ENCODE data around the gene CNTNAP2.

CNTNAP2 gene

GRCh38 chr7:146443102-146443501, 326.5 kb downstream of the CNTNAP2 start:
- DNase-seq = no peak

- no peak for DNase-seq
These were observed 333.0 kb downstream of the CNTNAP2 start for GRCh38 chr7:146449625-146450024.

GRCh38 chr7:146455091-146455655, 338.6 kb downstream of the CNTNAP2 start:
- no peak for DNase-seq

GRCh38 chr7:146479040-146479439, 362.4 kb downstream of the CNTNAP2 start:
- DNase-seq = no peak

- DNase-seq = no peak
These were observed 369.9 kb downstream of the CNTNAP2 start for GRCh38 chr7:146486519-146486918.

- no peak for DNase-seq
These were observed 375.4 kb downstream of the CNTNAP2 start for GRCh38 chr7:146492017-146492416.

- no peak for DNase-seq
These were observed 378.5 kb downstream of the CNTNAP2 start for GRCh38 chr7:146494952-146495596.

- no peak for DNase-seq
These were observed 380.1 kb downstream of the CNTNAP2 start for GRCh38 chr7:146496657-146497056.

GRCh38 chr7:146499970-146500369, 383.4 kb downstream of the CNTNAP2 start:
- no peak for DNase-seq

GRCh38 chr7:146503844-146504243, 387.2 kb downstream of the CNTNAP2 start:
- DNase-seq = no peak

GRCh38 chr7:146510088-146510680, 393.6 kb downstream of the CNTNAP2 start:
- DNase-seq = no peak

GRCh38 chr7:146514304-146514703, 397.7 kb downstream of the CNTNAP2 start:
- no peak for DNase-seq

- peak in 1 of 2 donors; percentile 2 for DNase-seq
These were observed 412.0 kb downstream of the CNTNAP2 start for GRCh38 chr7:146528581-146528980.

GRCh38 chr7:146539836-146540235, 423.2 kb downstream of the CNTNAP2 start:
- no peak for DNase-seq

GRCh38 chr7:146542101-146542500, 425.5 kb downstream of the CNTNAP2 start:
- DNase-seq = no peak

GRCh38 chr7:146544748-146545147, 428.1 kb downstream of the CNTNAP2 start:
- no peak for DNase-seq

GRCh38 chr7:146548816-146549215, 432.2 kb downstream of the CNTNAP2 start:
- DNase-seq = no peak

GRCh38 chr7:146554556-146554955, 438.0 kb downstream of the CNTNAP2 start:
- DNase-seq = no peak

GRCh38 chr7:146557971-146558469, 441.4 kb downstream of the CNTNAP2 start:
- no peak for DNase-seq

GRCh38 chr7:146565872-146566271, 449.3 kb downstream of the CNTNAP2 start:
- no peak for DNase-seq

GRCh38 chr7:146575903-146576302, 459.3 kb downstream of the CNTNAP2 start:
- no peak for DNase-seq

GRCh38 chr7:146591976-146592375, 475.4 kb downstream of the CNTNAP2 start:
- no peak for DNase-seq

GRCh38 chr7:146606628-146607027, 490.0 kb downstream of the CNTNAP2 start:
- DNase-seq = no peak

- DNase-seq = no peak
These were observed 503.0 kb downstream of the CNTNAP2 start for GRCh38 chr7:146619641-146620040.
